Measurements from ENCODE around the gene LRRC8B. TPM values are rescaled to one million over a fixed set of nuclear protein-coding genes. Genes with fewer than 3 reads are reported as not detected.

The LRRC8B gene
- total RNA-seq, 1 donor, result 1.4 TPM

DNA sequence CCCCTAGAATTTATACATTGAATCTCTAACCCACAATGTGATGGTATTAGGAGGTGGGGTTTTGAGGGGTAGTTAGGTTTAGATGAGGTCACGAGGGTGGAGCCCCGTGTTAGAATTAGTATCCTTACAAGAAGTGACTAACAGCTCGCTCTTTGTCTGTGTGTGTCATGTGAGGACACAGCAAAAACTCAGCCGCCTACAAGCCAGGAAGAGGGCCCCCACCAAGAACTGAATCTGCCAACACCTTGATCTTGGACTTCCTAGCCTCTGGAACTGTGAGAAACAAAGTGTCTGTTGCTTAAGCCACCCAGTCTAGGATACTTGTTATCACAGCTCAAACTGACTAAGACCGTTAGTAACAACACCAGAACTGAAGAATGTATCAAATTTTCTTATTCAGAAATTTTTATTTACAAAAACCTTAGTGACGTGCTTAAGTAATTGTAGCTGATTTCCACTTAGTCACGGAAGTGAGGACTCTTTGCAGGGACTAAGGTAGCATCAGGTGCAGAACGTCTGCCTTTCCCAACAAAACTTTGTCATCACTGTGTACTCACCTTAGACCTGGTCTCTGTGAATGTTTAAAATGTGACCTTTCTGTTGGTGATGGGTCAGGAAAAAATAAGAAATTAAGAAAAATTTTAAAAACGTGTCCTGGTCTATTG is 83.8 kb downstream of the LRRC8B start:
- H4K20me1 ChIP-seq (ENCODE audit: insufficient read depth, low read length), result peaks cover 5% of the 10 kb centered on the region
- H3K4me3 ChIP-seq (ENCODE audit: insufficient read depth, low read length), result no peak overlapping the region
- no peaks in the 10 kb centered on the region for H3K27me3 ChIP-seq (ENCODE audit: insufficient read depth, low read length)
- no peaks in the 10 kb centered on the region for H3K9me3 ChIP-seq (ENCODE audit: low read depth, low read length)
- H3K79me2 ChIP-seq (ENCODE audit: insufficient read depth, low read length), result no peaks in the 10 kb centered on the region
- DNase-seq (ENCODE audit: insufficient read length, low spot score, missing footprints), result peak; percentile 72
- no peak overlapping the region for H3K27ac ChIP-seq (ENCODE audit: low read depth, low read length)
- H2AFZ ChIP-seq (ENCODE audit: low read length), result no peak overlapping the region
- peaks cover 21% of the 10 kb centered on the region for H3K4me1 ChIP-seq (ENCODE audit: insufficient read depth, low read length)
- H3K36me3 ChIP-seq (ENCODE audit: insufficient read depth, low read length), result no peaks in the 10 kb centered on the region
- H3K4me2 ChIP-seq (ENCODE audit: insufficient read depth, low read length), result no peak overlapping the region
- TF ChIP-seq, protein P1, sequence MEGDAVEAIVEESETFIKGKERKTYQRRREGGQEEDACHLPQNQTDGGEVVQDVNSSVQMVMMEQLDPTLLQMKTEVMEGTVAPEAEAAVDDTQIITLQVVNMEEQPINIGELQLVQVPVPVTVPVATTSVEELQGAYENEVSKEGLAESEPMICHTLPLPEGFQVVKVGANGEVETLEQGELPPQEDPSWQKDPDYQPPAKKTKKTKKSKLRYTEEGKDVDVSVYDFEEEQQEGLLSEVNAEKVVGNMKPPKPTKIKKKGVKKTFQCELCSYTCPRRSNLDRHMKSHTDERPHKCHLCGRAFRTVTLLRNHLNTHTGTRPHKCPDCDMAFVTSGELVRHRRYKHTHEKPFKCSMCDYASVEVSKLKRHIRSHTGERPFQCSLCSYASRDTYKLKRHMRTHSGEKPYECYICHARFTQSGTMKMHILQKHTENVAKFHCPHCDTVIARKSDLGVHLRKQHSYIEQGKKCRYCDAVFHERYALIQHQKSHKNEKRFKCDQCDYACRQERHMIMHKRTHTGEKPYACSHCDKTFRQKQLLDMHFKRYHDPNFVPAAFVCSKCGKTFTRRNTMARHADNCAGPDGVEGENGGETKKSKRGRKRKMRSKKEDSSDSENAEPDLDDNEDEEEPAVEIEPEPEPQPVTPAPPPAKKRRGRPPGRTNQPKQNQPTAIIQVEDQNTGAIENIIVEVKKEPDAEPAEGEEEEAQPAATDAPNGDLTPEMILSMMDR (IDR thresholded peaks at IDR 0.05; ENCODE audit: extremely low read depth, low read depth, low read length), result no peak

DNA sequence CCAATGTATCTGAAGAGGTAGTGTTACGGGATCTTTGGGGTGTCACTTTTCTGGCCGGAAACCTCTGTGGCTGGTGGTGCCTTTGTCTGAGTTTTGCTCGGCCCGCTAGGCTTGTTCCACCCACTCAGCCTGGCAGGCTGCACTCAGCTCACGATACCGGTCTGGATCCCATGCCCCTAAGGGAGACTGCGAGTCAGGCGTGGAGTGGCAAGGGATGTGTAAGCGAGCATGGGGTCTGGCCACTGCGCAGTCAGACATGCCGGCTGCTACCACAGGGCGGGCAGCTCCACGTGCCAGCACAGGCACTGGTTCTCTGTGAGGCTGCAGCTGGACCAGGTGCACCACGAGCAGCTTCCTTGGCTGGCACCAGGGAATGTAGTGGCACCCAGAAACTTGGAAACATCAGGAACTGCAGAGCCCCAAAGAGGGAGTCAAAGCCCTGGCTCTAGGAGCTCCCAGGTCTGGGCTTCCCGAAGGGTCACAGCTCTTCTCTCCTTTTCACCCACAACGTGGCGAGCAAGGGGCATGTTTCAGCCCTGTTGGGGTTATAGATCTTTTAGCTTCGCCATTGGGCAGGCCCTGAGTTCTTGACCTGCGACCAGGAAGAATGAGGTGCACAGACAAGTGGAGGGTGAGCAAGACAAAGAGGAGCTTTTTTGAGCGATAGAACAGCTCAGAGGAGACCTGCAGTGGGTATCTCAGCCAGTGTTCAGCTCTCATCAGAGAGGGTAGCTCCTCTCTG is 84.5 kb downstream of the LRRC8B start:
- Histone ChIP-seq H3K36me3 (ENCODE audit: insufficient read depth, low read length) (no peaks in the 10 kb centered on the region), H3K27ac (ENCODE audit: low read depth, low read length) (no peak overlapping the region), H3K4me3 (ENCODE audit: insufficient read depth, low read length) (no peak overlapping the region), H3K4me1 (ENCODE audit: insufficient read depth, low read length) (peaks cover 14% of the 10 kb centered on the region), H4K20me1 (ENCODE audit: insufficient read depth, low read length) (peaks cover under 1% of the 10 kb centered on the region), H3K4me2 (ENCODE audit: insufficient read depth, low read length) (no peak overlapping the region), H3K79me2 (ENCODE audit: insufficient read depth, low read length) (no peaks in the 10 kb centered on the region), H3K9me3 (ENCODE audit: low read depth, low read length) (no peaks in the 10 kb centered on the region), H3K27me3 (ENCODE audit: insufficient read depth, low read length) (no peaks in the 10 kb centered on the region), H2AFZ (ENCODE audit: low read length) (no peak overlapping the region)
- TF ChIP-seq, protein P1 (IDR thresholded peaks at IDR 0.05; ENCODE audit: extremely low read depth, low read depth, low read length), result no peak
- DNase-seq (ENCODE audit: insufficient read length, low spot score, missing footprints), result no peak

DNA sequence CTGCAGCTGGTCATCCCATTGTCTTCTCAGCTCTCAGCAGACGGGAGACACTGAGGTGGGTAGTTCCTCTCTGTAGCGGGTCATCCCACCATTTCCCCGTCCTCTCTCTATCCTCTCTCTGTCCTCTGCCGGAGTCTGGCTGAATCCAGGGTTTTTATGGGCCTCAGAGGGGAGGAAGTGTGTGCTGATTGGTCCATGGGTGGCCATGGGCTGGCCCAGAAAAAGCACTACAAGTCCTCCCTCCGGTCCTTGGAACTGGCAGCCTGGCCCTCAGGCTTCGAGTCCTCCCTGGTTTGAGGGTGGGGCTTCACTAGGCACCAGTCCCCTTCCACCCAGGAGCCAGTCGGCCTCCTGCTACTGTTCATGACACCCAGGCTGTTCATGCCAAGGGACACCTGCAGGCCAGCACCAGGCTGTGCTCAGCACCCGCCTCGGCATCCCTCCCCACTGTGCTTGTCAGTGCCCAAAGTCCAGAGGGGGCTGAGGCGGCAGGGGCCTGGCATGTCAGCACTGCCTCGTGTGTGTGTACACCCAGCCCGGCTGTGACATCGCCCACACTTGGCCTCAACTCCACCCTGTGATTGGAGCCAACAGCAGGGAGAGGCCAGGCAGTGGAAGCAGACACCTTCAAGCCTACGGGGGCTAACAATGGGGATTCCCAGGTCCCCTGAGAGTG is 85.3 kb downstream of the LRRC8B start:
- Histone ChIP-seq H3K27ac (ENCODE audit: low read depth, low read length) (no peak overlapping the region), H3K36me3 (ENCODE audit: insufficient read depth, low read length) (no peaks in the 10 kb centered on the region), H3K4me2 (ENCODE audit: insufficient read depth, low read length) (no peak overlapping the region), H3K4me1 (ENCODE audit: insufficient read depth, low read length) (peaks cover 8% of the 10 kb centered on the region), H3K79me2 (ENCODE audit: insufficient read depth, low read length) (no peaks in the 10 kb centered on the region), H4K20me1 (ENCODE audit: insufficient read depth, low read length) (no peaks in the 10 kb centered on the region), H3K4me3 (ENCODE audit: insufficient read depth, low read length) (no peak overlapping the region), H3K9me3 (ENCODE audit: low read depth, low read length) (no peaks in the 10 kb centered on the region), H2AFZ (ENCODE audit: low read length) (no peak overlapping the region), H3K27me3 (ENCODE audit: insufficient read depth, low read length) (no peaks in the 10 kb centered on the region)
- TF ChIP-seq, protein P1 (IDR thresholded peaks at IDR 0.05; ENCODE audit: extremely low read depth, low read depth, low read length), result no peak
- DNase-seq (ENCODE audit: insufficient read length, low spot score, missing footprints), result no peak
